ENCODE data around the gene SH3TC2.

SH3TC2 gene

DNA sequence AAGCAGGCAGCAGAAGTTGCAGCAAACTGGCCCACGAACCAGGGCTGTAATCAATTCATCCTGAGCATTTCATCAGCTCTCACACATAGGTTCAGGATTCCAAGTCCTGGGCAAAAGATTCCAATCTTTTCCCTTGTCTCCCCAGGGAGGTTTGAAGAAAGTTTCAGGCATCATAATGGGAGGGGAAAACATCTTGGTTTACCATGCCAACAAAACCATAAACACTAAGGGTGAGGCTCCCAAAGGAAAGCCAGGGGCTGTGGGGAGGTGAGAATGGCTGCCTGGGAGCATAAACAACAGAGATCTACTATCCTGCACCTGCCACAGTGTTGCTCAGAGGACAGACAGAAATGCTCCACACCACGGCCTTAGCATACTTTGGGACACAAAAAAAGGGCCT, 94.6 kb downstream of the SH3TC2 start:
- Mint-ChIP-seq H3K27me3 (peaks cover 4% of the 10 kb centered on the region), H3K27ac (no peak overlapping the region), H3K9me3 (ENCODE audit: low read depth) (no peaks in the 10 kb centered on the region), H3K36me3 (no peaks in the 10 kb centered on the region), H3K4me3 (no peak overlapping the region), H3K4me1 (ENCODE audit: low read depth) (no peaks in the 10 kb centered on the region)

DNA sequence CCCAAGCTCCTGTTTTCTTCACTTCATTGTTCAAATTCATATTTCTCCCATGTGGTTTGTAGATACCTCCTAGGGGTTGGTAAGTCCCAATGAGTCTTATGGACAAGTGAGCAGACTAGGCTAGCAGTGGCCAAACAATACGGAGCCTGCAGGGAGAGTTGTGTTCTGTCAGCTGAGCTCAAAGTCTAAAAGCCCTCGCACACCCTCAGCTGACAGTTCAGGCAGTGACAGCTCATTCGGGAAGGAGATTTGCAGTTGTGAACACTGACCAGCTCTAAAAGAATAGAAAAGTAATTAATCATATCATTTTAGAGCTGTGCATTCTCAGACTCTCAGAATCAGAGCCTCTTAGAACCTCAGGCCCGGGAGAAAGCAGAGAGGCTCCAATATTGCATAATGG, 95.1 kb downstream of the SH3TC2 start:
- Mint-ChIP-seq H3K27me3 (peaks cover 4% of the 10 kb centered on the region), H3K27ac (no peak overlapping the region), H3K36me3 (no peaks in the 10 kb centered on the region), H3K4me1 (ENCODE audit: low read depth) (no peaks in the 10 kb centered on the region), H3K9me3 (ENCODE audit: low read depth) (no peaks in the 10 kb centered on the region), H3K4me3 (no peak overlapping the region)

DNA sequence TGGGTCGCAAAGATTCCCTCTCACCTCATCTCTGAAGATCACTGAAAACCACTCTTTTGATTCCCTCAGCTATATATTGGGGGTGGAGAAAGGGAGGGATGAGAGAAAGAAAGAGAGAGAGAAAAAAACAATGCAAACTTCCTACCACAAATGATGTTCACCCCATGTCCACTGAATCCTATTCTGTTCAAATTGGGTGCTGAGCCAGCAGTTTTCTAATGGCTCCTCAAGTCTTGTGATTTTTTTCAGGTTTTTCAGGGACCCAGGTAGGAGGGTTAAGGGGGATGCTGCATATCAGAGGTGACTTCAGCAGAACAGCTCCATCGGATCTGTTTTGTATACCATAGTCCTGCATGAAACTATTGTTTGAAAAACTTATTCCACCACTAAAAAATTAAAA, 95.9 kb downstream of the SH3TC2 start:
- Mint-ChIP-seq H3K27me3 (peaks cover under 1% of the 10 kb centered on the region), H3K27ac (no peak overlapping the region), H3K4me1 (ENCODE audit: low read depth) (no peaks in the 10 kb centered on the region), H3K36me3 (no peaks in the 10 kb centered on the region), H3K9me3 (ENCODE audit: low read depth) (no peaks in the 10 kb centered on the region), H3K4me3 (no peak overlapping the region)

DNA sequence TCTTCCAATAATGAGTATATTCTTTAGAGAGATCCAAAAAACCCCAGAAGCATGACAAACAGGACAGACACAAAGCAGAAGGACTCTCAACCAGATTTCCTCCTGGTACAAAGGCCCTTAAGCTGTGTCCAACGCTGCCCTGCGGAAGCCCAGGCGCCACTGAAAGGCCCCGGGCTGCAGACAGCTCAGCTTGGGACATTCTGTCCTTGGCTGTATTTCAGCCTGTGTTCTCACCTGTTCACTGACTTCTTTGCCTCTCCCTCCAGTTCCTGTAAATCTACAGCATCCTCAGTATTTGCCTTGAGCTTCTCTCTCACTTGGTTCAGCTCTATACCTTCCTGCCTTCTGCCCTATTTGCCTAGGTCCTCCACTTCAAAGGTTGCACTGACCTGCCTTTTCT, 96.5 kb downstream of the SH3TC2 start:
- no peaks in the 10 kb centered on the region for H3K27me3 Mint-ChIP-seq
- no peaks in the 10 kb centered on the region for H3K9me3 Mint-ChIP-seq (ENCODE audit: low read depth)
- H3K36me3 Mint-ChIP-seq, result no peaks in the 10 kb centered on the region
- no peak overlapping the region for H3K4me3 Mint-ChIP-seq
- H3K27ac Mint-ChIP-seq, result no peak overlapping the region
- H3K4me1 Mint-ChIP-seq (ENCODE audit: low read depth), result no peaks in the 10 kb centered on the region

DNA sequence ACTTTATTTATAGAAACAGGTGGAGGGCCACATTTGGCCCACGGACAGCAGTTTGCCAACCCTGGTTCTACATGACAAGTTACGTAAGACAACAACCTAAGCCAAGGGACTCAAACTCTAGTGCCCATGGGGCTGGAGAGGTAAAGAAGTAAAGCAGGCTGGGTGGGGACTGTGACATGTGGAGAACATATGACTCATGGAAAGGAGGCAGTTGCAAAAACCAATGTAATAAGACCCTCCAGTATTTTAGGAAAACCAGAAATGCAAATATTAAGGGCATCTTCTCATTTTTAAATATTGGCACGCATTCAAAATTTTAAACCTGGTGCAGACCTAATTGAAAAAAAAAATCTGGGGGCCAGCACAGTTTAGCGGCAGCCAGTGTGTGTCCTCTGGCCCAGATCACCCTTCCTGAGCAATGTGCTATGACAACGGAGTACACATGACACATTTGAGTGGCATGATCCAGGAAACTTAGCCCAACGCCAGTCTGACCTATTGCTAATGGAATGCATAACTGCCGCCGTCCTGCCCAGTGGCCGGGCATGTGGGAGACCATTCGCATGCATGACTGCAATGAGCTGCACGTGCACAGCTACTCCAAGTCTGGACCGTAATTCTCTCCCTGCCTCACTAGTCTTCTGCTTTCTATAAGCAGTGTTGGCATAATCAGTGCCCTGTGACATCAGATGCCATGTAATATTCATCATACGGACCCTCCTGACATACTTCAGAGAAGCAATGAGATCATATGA, 97.2 kb downstream of the SH3TC2 start:
- Mint-ChIP-seq H3K9me3 (ENCODE audit: low read depth) (no peaks in the 10 kb centered on the region), H3K27me3 (no peaks in the 10 kb centered on the region), H3K36me3 (no peaks in the 10 kb centered on the region), H3K4me3 (no peak overlapping the region), H3K27ac (no peak overlapping the region), H3K4me1 (ENCODE audit: low read depth) (no peaks in the 10 kb centered on the region)

DNA sequence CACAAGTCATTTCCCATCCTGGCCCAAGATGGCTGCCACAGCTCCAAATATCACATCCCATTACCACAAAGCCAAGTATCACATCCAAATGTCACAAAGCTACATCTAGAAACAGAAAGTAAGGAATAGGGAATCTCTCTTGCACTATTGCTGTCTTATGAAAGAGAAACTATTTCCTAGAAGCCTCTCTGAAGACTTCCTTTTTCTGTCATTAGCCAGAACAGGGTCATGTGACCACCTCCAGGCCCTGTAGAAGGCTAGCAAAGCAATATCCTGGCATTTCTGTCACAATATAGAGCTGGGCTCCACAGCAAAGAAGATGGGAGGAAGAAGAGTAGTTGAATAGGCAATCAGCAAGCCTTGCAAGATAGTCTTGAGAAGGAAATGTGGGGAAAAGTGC, 99.2 kb downstream of the SH3TC2 start:
- Mint-ChIP-seq H3K27me3 (peaks cover 3% of the 10 kb centered on the region), H3K4me1 (ENCODE audit: low read depth) (no peaks in the 10 kb centered on the region), H3K4me3 (no peak overlapping the region), H3K36me3 (no peaks in the 10 kb centered on the region), H3K27ac (no peak overlapping the region), H3K9me3 (ENCODE audit: low read depth) (no peaks in the 10 kb centered on the region)

DNA sequence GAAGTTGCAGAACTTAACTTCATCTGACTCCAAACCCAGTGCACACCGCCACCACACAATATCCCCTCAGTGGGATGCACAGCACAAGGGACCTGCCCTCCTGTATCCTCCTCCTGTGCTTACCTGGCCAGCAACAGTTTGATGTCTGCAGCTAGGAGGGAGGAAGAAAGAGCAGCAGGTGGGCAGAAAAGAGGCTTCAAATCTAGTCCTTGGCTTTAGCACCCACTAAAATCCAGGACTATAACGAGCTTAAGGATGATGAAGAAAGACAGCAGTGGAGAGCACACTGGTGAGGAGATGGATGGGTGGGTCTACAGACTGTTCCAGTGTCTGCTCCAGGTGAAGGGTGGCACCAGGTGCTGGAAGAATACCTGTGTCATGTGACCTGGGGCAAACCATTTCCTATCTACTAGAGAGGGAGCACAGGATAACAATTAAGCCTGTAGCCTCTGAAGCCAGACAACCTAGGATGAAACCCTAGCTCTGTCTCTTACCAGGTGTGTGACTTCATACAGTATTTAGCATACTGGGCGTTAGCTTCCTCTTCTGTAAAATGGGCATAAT, 100.0 kb downstream of the SH3TC2 start:
- H3K27ac Mint-ChIP-seq, result no peak overlapping the region
- peaks cover 3% of the 10 kb centered on the region for H3K27me3 Mint-ChIP-seq
- H3K4me1 Mint-ChIP-seq (ENCODE audit: low read depth), result no peaks in the 10 kb centered on the region

DNA sequence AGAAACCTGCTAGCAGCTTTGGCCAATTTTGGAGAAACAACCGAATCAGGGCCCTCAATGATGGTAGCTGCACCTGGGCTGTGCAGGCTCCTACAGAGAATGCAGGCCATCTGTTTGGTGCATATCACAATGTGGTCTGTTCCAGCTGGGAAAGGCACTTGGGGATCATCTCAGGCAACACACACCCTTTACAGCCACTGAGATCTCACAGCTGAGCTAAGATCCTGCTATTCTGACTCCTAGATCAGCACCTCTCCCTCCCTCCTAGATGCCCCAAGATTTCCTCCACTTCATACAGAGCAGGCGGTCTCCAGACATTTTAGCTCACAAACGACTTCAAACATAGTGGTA, 100.7 kb downstream of the SH3TC2 start:
- H3K27ac Mint-ChIP-seq, result peak overlapping the region; percentile 12
- H3K27me3 Mint-ChIP-seq, result peaks cover 3% of the 10 kb centered on the region
- no peaks in the 10 kb centered on the region for H3K4me1 Mint-ChIP-seq (ENCODE audit: low read depth)
- H3K9me3 Mint-ChIP-seq (ENCODE audit: low read depth), result no peaks in the 10 kb centered on the region
- no peak overlapping the region for H3K4me3 Mint-ChIP-seq
- no peaks in the 10 kb centered on the region for H3K36me3 Mint-ChIP-seq

More for the DNA sequence above, 100.0 kb downstream of the SH3TC2 start:
- no peaks in the 10 kb centered on the region for H3K9me3 Mint-ChIP-seq (ENCODE audit: low read depth)
- no peak overlapping the region for H3K4me3 Mint-ChIP-seq
- H3K36me3 Mint-ChIP-seq, result no peaks in the 10 kb centered on the region

DNA sequence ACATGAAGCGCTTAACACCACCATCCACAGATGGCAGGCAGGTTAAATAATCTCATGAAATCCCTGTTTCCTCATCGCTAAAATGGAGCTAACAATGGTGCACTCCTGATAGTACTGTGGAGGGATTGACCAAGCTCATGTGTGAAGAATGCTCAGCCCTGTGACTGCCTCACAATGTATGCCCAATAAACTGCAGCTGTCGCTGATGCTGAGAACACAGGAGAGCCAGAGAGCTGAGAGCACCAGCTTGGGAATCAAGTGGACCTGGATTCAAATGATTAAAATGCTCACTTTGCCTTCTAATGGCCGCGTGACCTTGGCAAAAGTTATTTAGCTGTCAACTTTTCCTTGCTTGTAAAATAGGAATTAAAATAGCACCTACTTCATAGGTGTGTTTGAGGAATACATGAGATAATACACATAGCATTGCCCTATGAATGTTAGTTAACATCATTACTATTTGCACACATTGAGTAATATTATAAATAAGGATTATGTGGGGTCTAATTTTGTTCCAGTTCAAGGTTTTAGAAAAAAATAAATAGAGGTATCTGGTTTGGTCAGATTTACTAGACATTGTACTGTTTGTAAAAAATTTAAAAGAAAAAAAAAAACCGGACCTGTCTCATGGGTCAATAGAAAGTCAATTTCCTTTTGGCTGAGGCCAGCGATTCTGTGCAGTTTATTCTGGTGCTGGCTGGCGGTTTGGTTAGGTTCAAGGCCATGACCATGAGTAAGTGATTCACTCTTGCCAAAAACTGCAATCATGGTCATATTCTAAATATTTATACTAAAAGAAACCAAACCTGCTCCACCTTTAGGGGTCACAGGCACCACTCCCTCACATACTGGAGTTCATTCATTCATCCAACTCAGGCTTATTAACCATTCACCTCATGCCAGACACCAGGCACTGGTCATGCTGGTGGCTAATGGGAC, 101.3 kb downstream of the SH3TC2 start:
- no peak overlapping the region for H3K4me3 Mint-ChIP-seq
- H3K36me3 Mint-ChIP-seq, result no peaks in the 10 kb centered on the region
- peak overlapping the region; percentile 12 for H3K27ac Mint-ChIP-seq
- no peaks in the 10 kb centered on the region for H3K9me3 Mint-ChIP-seq (ENCODE audit: low read depth)
- H3K27me3 Mint-ChIP-seq, result peaks cover 3% of the 10 kb centered on the region
- H3K4me1 Mint-ChIP-seq (ENCODE audit: low read depth), result no peaks in the 10 kb centered on the region

DNA sequence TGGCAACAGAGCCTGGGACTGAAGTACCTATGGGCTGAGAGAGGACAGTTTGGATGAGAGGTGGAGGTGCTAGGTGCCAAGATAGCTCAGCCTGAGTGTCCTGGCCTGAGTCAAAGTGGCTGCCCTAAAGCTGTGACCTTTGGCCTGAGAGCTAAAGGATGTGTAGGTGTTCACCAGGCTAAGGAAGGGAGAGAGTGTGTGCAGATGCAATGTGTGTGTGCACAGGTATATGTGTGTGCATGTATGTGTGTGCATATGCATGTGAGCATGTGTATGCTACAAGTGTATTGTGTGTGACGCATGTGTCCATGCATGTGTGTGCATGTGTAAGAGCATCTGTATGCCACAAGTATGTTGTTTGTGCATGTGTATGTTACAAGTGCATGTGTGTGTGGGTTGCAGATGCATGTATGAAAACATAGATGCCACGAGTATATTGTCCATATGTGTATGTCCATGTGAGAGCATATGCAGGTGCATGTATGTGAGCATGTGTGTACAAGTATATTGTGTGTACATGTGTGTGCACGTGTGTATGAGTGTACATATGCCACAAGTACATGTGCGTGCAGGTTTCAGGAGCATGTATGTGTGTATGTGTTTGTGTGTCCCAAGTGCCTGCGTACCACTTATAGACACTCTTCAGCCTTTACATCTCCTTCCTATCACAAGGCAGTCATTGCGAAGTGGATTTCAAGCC, 102.6 kb downstream of the SH3TC2 start:
- H3K9me3 Mint-ChIP-seq (ENCODE audit: low read depth), result no peaks in the 10 kb centered on the region
- peaks cover 3% of the 10 kb centered on the region for H3K27me3 Mint-ChIP-seq
- no peak overlapping the region for H3K4me3 Mint-ChIP-seq
- H3K36me3 Mint-ChIP-seq, result no peaks in the 10 kb centered on the region
- H3K4me1 Mint-ChIP-seq (ENCODE audit: low read depth), result no peaks in the 10 kb centered on the region
- no peak overlapping the region for H3K27ac Mint-ChIP-seq

DNA sequence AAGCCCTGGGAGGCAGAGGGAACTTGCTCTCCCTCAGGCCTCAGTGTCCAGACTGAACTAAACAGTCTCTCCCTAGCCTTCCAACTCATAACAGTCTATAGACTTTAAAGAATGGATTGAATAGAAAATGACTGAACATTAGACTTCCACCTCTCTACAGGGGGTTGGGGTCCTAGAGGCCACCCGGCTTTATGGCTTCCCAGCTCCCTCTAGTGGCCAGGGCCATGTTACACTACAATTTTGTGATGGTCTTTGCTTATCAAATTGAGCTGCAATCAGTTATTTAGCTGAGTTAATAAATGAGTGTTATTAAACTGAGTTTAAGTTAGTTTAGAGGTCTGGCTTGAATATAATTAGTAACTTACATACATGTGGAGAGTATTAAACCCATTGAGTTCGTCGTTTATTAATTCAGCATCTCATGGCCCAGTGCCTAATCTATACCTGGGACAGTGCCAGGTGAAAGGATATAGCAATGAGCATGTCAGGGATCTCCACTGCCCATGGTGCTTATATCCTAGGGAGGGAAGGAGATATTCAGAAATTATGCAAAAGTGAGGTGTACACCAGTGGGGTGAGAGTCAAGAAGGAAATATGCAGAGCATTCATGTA, 105.2 kb downstream of the SH3TC2 start:
- Mint-ChIP-seq H3K4me3 (no peak overlapping the region), H3K9me3 (ENCODE audit: low read depth) (no peaks in the 10 kb centered on the region), H3K27ac (no peak overlapping the region), H3K4me1 (ENCODE audit: low read depth) (no peaks in the 10 kb centered on the region), H3K36me3 (no peaks in the 10 kb centered on the region), H3K27me3 (peaks cover 3% of the 10 kb centered on the region)

DNA sequence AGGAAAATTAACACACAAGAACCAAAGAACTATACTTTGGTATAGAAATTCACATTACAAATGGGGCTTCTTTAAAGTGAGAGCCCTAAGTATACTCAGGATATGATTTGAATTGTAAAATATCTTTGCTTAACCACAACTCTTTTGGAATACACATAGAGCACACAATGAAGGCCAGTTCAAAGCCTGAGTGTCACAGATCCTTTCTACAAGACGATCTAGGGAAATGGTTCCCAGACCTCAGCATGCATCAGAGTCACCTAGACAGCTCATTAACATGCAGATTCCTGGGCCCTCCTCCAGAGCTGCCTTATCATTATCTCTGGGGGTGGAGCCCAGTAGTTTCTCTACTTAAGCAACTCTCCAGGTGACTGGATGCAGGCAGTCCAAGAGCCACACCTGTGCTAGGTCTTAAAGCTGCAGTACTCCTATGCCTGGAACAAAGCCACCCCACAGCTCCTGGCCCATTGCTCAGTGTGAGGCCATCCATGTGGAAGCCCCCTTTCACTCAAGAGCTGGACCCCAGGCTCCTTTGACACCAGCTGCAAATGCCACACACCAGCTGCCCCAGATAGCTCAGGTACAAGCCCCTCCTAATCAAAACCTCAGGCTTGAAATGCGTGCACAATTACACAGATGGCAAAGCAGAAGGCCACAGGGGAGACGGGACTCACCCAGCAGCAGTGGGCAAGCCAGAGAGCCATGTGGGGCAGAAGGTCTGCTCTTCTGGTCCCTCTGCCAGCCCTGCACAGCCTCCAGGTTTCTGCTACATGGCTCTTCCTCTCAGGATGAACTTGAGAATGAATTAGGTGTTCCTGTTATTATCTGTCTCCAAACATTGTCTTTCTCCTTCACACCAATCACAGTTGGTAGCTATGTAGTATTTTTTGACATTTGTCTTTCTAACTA, 106.1 kb downstream of the SH3TC2 start:
- H3K36me3 Mint-ChIP-seq, result no peaks in the 10 kb centered on the region
- no peaks in the 10 kb centered on the region for H3K4me1 Mint-ChIP-seq (ENCODE audit: low read depth)

More for the DNA sequence above, 106.1 kb downstream of the SH3TC2 start:
- no peak overlapping the region for H3K4me3 Mint-ChIP-seq
- no peaks in the 10 kb centered on the region for H3K9me3 Mint-ChIP-seq (ENCODE audit: low read depth)
- no peak overlapping the region for H3K27ac Mint-ChIP-seq
- H3K27me3 Mint-ChIP-seq, result peaks cover 3% of the 10 kb centered on the region
